ENCODE data around the gene POLG.
A peak's percentile ranks its signal among the peaks of the same experiment; 100 is the strongest.

POLG gene

DNA sequence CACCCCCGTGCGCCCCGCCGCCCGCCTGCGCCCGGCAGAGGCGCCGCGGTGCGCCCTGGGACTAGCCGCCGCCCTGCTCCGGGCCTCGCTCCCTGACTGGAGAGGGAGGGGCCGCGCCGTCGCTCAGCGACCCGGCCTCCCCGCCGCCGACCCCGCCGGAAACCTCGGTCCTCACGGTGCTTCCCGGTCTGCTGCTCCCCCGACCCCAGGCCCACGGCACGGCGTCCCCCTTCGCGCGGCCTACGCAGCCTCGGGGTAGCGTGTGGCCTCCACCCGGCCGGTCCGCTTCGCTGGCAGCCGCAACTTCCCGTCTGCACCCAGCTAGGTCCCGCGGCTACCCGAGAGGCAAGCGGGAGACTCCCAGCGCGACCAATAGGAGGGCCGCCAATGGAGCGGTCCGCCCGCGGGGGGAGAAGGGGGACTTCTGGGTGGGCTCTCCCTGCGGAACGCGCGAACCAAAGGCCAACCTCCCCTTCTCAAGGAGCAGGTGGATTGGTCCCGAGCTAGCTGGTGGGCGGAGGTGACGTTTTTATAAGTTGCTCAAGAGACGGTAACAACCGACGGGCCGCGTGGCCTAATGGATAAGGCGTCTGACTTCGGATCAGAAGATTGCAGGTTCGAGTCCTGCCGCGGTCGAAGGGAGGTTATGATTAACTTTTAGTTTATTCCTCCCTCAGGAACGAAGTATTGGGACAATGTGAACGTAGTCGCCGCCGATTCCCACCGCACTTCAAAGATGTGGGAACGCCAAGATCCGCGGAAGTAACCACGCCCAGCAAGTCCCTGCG, at the start of gene POLG:
TSS of gene POLG (minus strand) at position 315 of the 788 bp plus-strand sequence. CDS start 1,070 bp downstream, outside the sequence.
- peak; percentile 99 for DNase-seq

DNA sequence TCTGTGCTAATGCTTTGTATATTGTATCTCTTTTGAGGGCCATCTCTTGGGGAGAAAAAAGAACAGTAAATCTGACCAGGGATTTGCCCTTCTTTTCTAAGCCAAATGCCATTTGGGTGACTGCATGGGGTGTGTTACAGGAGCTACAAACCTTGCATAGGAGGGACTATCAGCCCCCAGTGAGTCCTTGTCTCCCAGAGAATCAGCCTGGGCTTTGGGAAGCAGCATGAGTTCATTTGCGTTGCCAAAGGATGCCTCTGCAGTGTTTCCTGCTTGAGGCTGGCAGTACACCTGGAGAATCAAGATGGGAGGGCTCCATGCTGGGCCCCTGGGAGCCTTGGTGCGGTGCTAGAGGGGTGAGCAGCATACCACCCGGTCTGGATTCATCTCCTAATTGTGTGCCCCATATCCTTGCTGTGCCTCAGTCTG, 49.6 kb upstream of the POLG start:
- no peak for DNase-seq

DNA sequence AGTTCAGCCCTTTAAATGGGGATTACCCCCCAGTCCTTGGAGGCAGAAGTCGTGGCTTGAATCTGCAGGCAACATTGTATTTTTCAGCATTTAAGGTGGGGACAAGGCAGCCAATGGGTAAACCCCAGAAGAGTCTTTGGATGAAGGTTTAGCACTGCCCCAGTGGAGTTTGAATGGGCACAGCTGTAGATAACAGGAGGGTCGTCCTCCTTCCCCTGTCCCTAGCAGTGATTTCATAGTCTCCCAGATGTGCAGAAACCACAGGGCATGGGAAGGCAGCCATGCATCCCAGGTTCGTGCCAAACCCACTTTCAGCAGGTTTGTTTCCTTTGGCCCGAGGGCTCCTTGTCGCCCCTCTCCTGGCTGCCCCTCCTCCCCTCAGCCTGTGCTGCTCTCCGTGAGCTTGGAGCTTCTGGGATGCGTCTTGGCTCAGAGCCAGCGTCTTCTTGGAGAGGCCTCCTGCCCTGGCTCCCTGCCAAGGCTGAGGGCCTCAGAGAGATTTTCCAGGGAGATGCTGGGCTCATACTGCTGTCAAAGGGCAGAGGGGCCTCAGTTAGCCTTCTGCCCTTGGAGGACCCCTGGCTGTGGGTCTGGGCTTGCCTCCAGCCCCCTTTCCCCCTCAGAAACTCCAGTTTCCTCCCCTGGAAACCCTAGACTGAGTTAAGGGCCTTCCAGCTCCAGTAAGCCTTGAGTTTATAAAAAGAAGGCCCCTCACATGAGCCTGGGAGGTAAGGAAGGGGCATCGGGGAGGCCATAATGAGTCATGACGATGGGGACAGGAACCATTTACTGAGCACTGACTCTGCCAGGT, 48.9 kb upstream of the POLG start:
- no peak for DNase-seq

DNA sequence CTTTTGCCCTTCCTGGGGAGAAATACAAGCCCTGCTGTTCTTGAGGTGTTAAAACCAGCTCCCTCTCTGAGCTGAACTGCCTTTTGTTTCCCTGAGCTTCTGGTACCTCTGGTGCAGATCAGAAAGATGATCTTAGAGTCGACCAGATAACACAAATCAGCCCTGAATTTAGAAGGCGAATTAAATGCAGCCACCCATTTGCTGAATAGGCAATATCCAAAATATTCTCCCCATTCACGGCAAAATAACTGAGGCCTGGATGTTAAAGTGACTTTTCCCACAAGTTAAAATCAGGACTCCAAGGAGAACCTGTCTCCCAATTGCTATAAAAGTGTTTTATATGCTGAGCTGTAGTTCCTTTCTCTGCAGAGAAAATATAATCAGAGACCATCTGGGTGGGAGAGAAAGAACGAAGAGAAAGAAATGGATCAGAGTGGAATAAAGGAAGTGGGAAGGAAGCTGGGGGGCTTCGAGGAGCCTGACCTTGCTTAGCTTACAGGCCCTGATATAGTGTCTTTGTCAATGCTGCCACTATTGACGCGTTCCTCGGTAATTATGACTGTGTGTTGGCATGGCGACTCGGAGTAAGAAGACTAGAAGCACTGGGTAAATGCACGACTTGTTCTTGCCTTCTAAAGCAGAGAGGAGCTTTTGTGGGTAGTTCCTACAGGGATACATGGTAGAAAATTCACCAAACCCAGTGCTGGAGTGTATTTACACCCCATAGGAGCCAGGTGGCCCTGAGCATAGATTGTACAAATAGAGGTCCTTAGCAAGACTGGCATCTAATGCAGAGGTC, 47.5 kb upstream of the POLG start:
- DNase-seq = no peak

DNA sequence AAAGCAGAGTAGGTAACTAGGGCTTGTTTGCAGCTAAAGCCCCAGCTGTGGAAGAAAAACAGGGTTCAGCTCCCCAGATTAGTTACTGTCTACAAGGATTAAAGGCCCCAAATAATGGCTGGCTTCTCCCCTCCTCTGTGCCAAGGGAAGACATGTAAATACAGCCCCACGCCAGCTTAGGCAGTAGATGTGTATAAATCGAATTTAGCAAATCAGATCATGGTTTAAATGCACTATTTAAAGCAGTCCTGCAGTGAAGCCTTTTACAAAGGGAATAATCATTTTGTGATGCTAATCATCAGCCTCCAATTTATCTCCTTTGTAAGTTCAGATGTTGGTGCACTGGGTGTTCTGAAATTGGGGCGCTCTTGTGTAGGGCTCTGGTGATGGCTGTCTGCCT, 46.7 kb upstream of the POLG start:
- DNase-seq = no peak

DNA sequence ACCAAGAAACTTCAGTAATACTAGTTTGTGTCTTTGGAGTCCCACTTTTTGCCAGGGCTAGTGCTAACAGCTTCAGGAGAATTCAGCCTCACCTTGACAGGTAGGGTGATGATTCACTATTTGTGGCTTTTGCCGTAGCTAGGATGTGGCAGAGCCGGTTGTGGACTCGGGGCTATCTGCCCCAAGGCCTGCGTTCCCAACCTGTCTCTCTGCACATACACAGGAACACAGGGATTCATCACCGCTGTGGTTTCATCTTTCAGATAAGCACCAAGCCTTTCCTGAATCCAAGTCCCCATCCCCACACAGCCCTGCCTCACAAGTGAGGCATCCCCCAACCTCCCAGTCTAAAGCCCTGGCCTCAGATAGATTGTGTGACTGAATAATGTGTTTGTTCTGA, 45.2 kb upstream of the POLG start:
- no peak for DNase-seq

DNA sequence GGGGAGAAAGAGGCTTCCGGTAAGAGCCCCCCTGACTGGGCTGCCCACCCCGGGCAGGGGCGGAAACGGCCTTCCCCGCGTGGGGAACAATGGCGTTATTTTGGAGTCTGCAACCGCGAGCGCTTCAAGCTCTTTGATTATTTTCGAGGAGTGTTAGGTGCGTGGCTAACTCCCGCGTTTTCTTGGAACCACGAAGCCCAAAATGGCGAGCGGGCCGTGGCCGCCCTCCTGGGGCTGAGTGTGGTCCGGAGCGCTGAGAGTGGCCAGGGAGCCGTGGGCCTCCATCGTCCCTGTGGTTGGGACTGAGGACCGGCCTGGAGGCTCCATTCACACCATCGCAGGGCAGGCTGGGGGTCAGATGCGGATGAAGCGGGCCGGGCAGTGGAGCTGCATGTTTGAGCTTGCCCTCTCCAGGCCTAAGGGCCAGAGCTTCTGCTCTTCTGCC, 44.6 kb upstream of the POLG start:
- DNase-seq = no peak

DNA sequence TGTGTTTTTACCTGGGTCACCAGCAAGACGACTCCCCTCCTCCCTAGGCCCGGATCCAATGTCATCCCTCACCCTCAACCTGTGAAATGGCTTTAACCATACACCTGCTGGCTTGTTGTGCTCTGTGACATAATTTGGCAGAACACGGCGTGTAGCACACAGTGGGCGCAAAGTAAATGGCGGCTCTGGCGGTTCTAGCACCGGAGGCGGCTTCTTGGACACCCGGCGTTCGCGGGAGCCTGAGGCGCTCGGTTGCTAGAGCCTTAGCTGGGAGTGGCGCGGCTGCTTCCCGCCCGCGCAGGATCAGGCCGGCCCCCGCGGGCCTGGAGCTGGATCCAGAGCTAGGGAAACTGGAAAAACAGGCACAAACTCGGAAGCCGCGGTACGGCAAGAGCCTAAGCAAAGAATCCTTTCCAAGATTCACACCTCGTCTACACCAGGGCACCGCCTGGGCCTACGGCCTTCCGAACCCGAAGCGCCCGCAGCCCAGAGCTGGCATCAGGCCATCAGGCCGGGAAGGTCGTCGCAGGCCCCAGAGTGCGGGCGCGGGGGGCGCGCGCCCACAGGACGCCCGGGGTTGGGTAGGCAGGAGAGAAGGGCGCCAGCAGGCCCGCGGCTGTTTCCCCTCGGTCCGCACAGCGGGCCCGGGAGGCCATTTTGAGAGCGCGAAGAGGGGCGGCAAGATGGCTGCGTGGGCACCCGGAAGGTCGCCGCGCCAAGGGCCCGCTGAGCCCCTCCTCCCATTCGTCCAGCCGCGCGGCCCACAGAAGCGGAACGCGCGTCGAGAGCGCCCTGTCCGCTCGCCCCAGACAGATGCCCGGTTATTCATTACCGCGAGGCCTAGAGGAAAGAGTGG, 43.9 kb upstream of the POLG start:
- no peak for DNase-seq

DNA sequence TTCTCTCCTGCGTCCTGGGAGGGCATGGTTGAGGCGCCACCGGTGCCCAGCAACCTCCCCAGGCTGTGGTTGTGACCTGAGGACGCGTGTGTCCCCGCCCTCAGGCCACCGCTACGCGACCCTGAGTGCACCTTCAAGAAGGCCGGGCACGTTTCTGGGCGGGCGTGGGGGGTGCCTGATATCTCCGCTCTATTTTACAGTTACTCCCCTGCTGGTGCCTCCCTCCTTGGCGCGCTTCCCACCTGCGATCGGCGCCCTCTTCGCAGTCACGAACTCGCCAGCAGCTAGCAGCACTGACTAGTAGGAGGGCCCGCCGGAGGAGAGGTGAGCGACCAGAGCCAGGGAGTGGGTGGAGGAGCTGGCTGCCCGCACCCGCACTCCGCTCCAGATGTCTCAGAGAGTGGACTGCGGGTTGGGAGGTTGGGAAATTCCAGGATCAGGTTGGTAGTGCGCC, 43.2 kb upstream of the POLG start:
- DNase-seq = no peak

DNA sequence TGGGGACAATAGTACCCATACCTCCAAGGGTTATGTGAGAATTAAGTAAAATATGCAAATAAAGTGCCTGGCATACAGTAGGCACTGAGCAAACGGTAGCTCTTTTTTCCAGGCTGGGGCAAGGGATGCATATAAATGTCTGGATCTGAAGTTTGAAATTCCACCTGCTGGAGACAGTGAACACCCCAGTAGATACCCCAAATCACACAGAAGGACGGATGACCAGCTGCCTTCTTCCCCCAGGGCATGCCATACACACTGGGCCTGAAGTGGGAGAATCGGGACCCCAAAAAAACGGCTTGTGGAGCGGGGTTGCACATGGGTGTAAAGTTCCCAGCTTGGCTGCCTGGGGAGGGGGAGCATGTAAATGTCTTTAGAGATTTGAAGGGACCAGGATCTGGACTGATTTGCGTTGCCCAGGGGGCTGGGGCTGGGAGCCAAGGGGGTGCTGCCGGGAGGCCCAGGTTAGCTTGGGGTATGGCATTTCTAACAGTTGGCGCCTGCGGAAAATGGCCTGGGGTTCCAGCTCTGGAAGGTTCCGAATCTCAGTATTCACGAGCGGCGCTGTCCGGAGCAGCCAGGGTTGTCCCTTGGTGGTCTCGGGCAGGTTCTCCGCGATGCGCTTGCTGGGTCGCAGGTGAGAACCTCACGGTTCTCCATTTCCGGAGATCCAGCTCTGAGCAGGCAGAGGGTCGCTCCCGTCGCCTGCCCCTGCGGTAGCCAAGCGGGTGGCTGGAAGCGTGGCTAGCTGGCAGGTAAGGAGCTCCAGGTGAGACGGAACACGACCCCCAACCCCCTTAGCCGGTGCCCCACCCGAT, 42.6 kb upstream of the POLG start:
- DNase-seq = no peak

DNA sequence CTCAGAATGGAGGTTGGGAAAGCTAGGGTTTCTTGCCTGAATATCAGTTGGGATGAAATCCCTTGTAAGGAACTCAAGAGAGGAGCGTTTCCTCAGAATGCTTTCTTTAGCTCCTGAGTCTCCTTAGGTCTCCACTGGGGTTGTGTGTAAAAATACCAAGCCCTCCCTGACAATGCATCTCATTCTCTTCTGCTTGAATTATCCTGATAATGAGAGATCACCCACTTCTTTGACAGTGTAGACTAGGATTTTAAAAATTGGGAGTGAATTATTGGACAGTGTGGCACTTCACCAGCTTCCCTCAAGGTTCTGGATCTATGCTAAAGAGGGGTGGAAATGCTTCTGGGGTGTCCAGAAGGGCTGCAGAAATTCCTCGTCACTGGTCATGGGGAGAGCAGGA, 41.8 kb upstream of the POLG start:
- no peak for DNase-seq

DNA sequence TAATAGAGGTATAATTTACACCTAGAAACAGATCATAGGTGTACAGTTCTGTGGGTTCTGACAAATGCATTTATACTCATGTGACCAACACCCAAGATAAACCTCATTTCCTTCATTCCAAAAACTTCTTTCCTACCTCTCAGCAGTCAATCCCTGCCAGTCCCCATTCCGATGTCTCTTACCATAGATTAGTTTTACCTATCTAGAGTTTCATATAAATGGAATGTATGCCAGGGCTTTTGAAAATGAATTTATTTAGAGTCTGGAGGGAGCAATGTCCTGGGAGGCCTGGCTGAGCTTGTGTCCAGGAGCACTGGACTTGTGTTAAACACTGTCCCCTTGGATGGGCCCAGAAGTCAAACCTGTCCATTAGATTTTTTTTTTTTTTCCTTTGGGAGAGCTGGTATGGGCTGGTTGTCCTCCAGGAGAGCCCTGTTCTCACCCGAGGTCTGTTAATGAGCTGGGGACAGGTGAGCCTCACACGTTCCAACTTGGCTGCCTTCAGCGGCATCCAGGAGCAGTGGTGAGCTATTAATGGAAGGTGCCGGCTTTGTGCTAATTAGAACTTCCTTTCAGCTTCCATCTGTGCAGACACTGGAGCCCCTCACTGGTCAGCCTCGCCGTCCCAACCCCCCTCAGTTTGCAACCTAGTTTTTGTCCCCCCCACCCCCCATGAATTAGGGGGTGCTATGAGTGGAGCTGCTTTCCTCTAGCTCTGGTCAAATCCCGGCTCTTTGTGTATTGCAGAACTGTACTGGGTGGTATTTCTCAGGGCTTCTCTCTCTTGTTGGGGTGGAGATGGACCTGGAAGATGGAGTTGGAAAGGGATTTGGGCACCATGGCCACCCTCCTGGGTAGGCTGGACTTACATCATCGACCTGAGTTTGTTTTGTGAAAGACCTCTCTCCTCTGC, 40.7 kb upstream of the POLG start:
- no peak for DNase-seq

DNA sequence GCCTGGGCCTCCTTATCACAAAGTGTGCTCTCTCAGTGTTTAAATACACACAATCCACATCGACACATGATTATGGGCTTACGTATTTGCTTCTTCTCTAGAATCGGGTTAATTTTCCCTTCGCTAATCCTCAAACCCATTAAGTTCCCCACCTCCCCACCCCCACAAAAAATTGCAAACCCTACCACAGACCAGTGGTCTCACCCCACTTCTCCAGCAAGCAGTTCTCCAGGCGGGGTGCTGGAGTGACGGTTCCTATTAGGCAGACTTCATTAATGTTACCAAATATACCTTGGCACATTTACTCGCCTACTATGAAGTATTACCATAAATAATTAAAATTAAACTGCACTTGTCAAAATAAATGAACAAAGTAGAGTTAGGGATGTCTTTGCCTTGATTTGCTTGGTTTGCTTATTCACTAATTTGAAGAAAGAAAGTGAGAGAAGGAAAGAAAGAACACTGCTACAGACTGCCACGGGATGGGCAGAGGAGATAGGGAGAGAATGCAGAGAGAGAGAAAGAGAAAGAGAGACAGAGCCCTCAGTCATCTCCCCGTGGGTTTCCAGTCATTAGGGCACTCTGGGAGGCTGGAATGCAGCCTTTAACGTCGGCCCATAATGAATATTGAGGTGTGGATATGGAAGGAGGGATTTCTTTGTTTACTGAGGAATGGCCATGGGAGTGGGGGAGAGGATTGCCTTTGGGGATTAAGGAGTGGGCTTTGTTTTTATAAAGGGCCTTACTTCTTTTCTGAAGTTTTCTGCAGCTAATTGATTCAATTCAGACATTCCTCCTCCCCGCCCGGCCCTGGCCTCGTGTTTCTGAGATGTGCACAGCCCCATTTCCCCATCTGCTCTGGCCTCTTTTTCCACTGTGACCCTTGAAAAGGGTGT, 39.7 kb upstream of the POLG start:
- no peak for DNase-seq

DNA sequence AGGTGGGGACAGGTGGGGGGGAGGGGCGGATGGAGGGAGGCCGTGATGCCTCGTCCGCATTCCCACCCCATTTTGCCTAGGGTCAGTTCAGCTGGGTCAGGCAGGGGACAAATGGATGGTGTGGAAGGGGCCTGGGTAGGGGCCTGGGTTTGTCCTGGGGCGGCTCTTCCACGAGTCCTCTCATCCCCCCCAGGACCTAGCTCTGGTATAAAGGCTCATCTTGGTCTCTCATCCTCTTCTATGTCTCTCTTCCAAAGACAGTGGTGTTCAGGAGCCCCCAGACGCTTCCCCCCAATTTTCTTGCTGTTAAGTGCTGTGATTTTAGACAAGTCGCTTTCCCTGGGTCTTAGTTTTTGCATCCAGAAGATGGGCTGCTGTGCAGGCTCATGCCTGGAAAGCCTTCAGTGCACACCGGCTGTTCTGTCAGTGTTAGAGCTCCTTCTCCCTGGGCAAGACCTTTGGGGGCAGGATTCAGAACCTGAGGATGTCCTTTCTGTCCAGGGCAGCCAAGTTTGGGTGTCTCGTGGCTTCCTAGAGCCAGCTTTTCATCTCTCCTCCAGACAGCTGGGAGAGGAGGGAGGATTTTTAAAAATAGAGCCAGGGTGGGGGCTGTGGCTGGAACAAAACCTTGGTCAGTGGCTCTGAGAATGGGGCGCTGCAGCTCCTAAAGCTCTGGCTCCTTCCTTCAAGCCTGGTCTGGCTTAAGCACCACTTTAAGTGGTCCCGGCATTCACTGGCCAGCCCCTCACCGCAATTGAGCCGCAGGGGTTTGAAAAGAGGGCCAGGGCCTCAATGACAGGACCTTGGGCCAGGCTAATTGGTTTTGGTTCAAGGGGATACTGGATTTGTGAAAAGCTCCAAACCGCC, 37.7 kb upstream of the POLG start:
- no peak for DNase-seq

DNA sequence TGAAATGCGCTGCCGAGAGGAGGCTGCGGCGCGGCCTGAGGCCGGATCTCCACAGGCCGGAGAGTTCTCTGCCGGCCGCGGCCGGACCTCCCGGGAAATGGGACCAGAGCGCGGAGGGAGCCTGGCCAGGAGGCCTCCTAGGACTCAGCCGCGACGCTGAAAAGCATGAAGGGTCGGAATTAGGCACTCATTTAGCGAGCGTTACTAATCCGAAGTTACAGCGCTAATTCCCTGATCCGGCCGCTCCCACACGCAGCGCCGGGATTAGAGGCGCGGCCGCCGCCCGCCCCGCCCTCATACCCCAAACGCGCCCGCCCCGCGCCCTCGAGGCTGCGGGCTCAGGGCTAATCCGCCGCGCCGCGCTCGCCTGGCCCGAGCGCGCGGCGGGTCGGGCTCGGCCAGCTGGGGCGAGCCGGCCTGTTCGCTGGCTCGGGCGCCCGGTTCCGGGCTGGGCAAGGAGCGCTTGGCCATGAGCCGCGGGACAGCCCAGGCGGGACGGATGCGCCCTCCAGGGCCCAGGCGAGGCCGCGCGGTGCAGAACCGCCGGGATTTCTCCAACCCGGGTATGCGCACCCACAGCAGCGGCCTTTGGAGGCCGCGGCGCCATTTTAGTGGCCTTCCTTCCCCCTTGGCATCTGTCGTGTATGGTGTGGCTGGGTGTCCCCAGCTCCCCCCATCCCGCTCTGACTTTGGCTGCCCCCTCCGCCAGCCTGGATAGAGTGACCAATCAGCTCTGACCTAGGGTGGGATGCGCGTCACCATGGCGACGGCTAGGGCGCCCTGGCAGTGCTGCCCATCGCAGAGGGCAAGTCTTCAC, 36.8 kb upstream of the POLG start:
- no peak for DNase-seq

DNA sequence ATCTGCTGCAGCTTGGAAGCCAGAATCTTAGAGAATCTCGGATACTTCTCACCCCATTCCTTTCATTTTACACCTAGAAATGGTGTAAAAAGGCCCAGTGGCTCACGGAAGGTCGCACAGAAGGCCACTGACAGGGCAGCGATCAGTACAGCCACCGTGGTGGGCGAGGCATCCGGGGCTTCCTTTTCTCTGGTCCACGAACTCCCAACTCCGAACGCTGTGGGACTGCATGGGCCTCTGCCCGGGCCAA, 36.3 kb upstream of the POLG start:
- no peak for DNase-seq

Measured in CD4-positive, alpha-beta T cell treated with Interleukin-10 for 1 hour (primary cell).